ENCODE measurements around the gene ASF1A.
"Not testable (repeated sequence)": the region's sequence is repeated elsewhere in the genome, so short reads cannot be mapped to it uniquely, and the experiment has no call there.

The ASF1A gene

GRCh38 chr6:118893807-118894424 is at the start of gene ASF1A:
ASF1A (plus strand) TSS chr6:118894152; CDS start chr6:118894414, 262 bp downstream.
- peak; percentile 96 to 98 for DNase-seq

- peak in 1 of 2 donors; percentile 7 for DNase-seq
Measured at GRCh38 chr6:118844915-118845314, 49.0 kb upstream of the ASF1A start.

GRCh38 chr6:118853408-118853807 is 40.5 kb upstream of the ASF1A start:
- DNase-seq, result no peak

GRCh38 chr6:118856301-118856700 is 37.7 kb upstream of the ASF1A start:
- no peak for DNase-seq

- DNase-seq, result no peak
Measured at GRCh38 chr6:118859517-118860064, 34.4 kb upstream of the ASF1A start.

- DNase-seq, result no peak
Measured at GRCh38 chr6:118860363-118860762, 33.6 kb upstream of the ASF1A start.

GRCh38 chr6:118860880-118861279 is 33.1 kb upstream of the ASF1A start:
- no peak for DNase-seq

- DNase-seq, result no peak
Measured at GRCh38 chr6:118862443-118862842, 31.5 kb upstream of the ASF1A start.

- no peak for DNase-seq
Measured at GRCh38 chr6:118864341-118865099, 29.4 kb upstream of the ASF1A start.

- DNase-seq, result no peak
Measured at GRCh38 chr6:118865100-118865391, 28.9 kb upstream of the ASF1A start.

GRCh38 chr6:118867181-118867580 is 26.8 kb upstream of the ASF1A start:
- DNase-seq, result no peak

- DNase-seq, result not testable (repeated sequence)
Measured at GRCh38 chr6:118868901-118869300, 25.1 kb upstream of the ASF1A start.

GRCh38 chr6:118869350-118869749 is 24.6 kb upstream of the ASF1A start:
- no peak for DNase-seq

GRCh38 chr6:118869894-118870589 is 23.9 kb upstream of the ASF1A start:
- no peak for DNase-seq

GRCh38 chr6:118871331-118871730 is 22.6 kb upstream of the ASF1A start:
- no peak for DNase-seq

- DNase-seq, result no peak
Measured at GRCh38 chr6:118872318-118872717, 21.6 kb upstream of the ASF1A start.

GRCh38 chr6:118872726-118873125 is 21.2 kb upstream of the ASF1A start:
- DNase-seq, result no peak

GRCh38 chr6:118873239-118873638 is 20.7 kb upstream of the ASF1A start:
- no peak for DNase-seq

GRCh38 chr6:118875672-118876071 is 18.3 kb upstream of the ASF1A start:
- no peak for DNase-seq

- DNase-seq, result no peak
Measured at GRCh38 chr6:118876198-118876597, 17.8 kb upstream of the ASF1A start.

GRCh38 chr6:118876814-118877213 is 17.1 kb upstream of the ASF1A start:
- no peak for DNase-seq

- DNase-seq, result no peak
Measured at GRCh38 chr6:118877806-118878205, 16.1 kb upstream of the ASF1A start.

- DNase-seq, result no peak
Measured at GRCh38 chr6:118881440-118882313, 12.3 kb upstream of the ASF1A start.
